NCI-H1048 (cell line): ENCODE measurements around the gene IGFBP5.

Source experiments
- DNase-seq: peaks from one replicate; lab custom pipeline; 2025; lab: John Stamatoyannopoulos, UW

Gene IGFBP5, protein sequence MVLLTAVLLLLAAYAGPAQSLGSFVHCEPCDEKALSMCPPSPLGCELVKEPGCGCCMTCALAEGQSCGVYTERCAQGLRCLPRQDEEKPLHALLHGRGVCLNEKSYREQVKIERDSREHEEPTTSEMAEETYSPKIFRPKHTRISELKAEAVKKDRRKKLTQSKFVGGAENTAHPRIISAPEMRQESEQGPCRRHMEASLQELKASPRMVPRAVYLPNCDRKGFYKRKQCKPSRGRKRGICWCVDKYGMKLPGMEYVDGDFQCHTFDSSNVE

DNA sequence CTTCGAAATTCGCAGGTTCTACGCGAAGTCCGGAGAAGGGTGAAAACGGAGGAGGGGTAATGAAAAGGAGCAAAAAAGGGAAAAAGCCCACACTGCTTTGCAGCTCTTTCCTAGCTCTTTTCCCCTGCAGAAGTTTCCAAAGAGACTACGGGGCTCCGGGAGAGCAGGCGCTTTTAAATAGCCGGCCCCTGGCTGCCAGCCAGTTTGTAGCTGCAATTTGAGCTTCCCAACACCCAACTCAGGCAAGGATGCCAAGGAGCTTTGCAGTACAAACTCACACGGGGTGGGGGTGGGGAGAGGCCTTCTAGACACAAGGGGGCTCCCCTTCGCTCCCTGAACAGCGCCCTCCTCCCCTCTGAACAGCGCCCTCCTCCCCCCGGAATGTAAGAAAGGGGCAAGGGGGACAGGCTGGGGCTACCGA is at the start of gene IGFBP5:
IGFBP5 (minus strand) TSS at position 149 of the 421 bp plus-strand sequence. CDS start 774 bp downstream, outside the sequence.
- peak; percentile 44 for DNase-seq

DNA sequence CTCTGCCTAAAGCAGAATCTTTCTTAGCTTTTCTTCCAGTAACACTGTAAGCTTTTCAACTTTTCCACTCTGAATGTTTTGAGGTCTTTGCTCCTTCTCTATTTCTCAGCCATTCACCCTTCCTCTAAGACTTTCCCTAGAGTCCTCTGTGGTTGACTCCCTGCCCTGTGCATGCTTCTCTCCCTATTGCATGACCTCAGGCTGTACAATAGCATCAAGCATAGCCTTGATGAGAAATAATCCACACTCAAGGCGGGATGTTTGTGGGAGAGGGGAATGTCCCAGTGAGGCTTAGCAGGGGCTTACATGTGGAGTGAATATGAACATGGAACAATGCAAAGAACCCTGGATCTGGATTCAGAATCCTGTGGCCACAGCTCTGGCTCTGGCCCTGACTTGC is 48.4 kb upstream of the IGFBP5 start:
- DNase-seq: no peak

DNA sequence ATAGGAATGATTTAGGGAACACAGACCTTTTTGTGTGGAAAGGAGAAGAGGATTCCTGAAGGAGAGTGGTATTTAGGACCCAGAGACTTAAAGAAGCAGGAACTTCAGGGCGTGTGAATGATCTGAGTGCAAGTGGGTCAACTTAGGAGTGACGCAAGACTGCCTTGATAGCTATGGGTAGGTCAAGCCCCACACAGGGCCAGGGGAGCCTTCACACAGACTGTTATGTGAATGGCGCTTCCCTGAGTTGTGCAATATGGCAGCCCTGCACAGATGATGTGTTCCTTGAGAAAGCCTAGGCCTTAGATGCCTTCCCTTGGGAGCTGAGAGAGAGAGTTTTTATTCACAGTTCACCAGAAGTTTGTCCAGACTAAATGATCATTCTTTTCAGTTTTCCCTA is 47.1 kb upstream of the IGFBP5 start:
- no peak for DNase-seq

DNA sequence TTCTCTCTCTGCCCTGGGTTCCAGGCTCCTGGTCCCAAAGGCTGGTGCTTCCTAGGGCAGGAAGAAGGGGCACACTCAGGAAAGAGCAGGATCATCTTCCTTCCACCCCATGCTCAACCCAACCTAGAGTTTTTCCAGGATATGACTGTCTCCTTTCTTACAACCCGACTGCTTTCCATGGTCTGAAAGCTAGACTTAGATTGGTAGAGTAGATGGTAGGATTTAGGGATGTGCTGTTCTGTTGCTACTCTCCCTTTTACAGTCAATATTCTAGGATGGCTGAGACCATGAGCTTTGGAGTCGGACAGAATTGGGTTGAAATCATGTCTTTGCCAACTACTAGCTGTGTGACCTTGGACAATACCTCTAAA is 45.9 kb upstream of the IGFBP5 start:
- DNase-seq: no peak

DNA sequence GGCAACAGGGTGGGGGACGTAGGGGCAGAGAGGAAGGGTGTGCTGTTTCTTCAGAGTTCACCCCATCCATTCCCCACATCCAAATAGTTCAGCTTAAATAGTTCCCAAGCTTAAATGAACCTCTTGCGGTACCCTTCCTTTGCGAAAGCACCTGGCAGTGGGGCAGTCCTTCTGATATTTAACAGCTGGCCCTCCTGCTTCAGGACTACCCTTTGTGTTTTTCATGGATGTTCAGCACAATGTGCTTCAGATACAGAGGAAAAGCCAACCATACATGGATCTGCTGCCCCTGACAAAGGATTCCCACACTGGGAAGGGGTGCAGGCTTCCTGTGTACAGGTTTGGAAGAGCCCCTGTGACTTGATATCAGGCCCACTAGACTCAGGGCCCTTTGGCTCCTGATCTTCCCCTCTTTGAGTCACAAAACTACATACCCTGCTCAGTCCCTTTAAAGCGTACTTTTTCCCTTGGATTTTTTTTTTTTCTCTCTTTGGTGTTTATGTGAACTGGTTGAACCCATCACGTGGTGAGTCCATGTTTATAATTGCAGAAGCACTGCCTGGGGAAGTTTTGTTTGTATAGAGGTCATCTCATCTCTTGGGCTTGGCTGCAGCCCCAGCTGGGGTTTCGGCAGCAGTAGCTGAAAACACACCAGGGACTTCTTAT is 45.3 kb upstream of the IGFBP5 start:
- no peak for DNase-seq

DNA sequence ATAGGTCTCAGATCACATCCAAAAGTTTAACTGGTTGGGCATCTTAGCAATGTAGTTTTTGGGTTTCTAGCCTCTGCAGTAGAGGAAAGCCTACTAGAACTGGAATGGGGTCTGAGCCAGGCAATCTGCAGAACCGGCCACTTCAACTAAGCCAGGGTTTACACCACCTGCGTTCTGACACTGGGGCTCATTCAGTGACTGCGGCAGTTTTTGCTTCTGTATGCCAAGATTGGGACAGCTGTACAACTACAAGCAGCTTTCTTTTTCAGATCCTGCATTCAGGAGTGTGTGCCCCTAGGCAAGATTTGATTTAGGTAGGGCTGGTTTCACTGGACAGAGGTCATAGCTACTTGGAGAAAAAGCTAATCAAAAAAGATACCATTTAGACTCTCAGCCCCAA is 43.7 kb upstream of the IGFBP5 start:
- DNase-seq: no peak

DNA sequence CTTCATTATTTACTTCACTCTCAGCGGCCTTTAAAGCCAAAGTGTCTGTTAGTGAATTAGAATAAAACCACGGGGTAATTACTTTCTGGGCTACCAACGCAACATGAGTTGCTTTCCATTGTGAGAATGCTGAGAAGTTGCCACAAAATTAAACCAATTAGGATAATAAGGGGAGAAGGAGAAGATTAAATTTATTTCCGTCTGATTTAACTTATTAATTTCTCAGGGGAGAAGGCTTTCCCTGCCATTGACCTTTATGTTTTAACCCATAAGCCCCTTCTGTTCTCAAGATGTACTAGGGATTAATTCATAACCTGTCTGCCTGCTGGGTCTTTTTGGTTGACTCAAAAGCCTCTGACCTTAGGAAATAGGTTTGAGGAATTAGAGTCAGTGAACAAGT is 42.3 kb upstream of the IGFBP5 start:
- DNase-seq: no peak

DNA sequence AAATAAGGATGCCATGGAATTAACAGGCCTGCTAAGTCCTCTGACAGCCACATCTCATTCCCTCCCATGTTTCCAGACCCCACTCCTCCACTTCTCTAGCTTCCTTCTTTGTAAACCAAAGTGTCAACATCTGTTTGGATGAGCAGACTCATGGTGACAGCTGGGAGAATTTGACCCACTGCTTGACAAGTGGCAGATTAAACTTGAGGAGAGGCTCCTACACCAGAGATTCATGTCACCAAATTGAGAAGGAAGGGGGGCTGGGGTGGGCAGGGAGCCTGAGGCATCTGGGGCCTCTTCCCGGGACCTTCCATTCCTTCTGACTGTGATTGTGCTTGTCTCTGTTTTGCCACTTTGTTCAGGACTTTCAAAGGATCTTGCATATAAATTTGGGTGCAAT is 41.0 kb upstream of the IGFBP5 start:
- DNase-seq: no peak

DNA sequence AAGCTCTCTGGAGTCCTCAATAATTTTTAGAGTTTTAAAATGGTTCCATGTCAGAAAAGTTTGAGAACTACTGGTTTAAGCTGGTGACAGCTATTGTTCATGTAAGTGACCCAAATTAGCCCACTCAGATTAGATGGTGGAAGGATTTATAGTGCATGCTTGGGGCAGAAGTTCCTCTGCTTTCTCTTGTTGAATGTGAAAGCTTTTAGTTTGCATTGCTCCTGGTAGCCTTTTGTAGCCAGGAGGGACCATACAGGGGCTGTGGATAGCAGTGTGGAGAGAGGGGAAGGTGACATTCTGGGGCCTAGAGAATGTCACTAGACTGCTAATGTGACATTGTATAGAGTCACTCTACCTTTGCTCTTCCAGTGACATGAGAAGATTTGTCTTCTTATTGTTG is 40.3 kb upstream of the IGFBP5 start:
- DNase-seq: no peak

DNA sequence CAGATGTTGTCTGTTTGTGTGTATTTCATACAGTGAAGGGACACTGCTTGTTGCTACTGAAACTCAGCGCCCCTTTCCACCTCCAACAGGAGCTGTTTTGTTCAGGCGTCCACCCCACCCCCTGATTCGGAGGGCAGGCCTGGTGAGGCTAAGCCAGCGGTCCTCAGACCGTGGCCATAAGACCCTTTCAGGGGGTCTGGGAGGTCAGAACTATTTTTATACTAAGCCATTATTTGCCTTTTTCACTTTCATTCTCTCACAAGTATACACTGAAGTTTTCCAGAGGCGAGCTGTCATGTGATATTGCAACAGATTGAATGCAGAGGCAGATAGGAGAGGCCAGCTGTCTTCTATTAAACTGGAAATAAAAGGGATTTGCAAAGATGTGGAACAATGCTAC is 39.7 kb upstream of the IGFBP5 start:
- no peak for DNase-seq

DNA sequence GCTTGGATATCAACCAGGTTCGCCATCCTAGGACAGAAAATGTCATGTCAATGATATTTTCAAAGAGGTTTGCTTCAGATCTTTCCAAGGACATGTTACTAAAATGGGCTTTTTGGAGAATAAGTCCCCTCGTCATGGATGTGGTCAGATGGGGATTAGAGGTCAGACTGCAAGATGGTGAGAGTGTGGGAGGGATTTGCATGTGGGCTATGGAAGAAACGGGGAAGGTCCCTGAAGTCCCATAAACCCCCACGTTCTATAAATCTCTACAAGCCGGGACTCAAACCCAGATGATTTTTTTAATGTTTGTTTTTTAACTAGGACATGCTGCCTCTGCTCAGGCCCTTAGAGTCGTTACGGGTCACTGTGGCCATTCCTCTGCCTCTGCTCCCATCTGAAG is 37.7 kb upstream of the IGFBP5 start:
- no peak for DNase-seq

DNA sequence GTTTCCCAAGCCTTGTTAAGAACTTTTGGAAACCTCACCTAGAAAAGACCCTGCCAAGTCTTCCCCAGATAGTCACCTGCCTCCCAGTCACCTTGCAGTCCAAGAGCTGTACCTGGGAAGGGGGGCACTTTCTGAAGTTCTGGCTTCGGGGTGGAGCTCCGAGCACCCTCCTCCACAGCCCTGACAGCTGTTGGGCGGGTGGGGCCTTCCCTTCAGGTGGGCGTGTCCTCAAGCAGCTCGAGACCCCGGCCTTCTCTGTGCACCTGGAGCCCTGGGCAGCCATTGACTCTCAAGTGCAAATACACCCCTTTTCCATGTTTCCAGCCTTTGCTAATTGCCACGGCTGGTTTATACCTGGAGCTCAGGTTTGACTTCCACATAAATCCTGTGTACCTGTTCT is 37.0 kb upstream of the IGFBP5 start:
- no peak for DNase-seq

DNA sequence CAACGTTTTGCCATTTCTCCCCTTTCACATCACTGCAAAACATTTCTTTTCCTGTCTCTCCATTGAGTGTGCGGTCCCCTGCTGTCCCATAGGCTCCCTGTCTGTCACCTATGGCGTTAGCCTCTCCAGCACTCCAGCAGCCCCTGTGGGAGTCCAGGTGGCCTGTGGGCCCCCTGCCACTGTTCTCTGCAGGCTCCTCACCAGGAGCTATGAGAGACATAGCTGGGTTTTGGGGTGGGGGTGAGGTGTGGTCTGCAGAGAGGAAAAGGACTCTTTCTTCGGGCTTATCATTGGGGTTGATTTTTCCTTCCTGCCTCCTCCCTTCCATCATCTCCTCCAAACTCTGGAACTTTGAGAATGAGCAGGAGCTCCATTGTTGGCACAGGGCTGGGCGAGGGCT is 36.1 kb upstream of the IGFBP5 start:
- no peak for DNase-seq

DNA sequence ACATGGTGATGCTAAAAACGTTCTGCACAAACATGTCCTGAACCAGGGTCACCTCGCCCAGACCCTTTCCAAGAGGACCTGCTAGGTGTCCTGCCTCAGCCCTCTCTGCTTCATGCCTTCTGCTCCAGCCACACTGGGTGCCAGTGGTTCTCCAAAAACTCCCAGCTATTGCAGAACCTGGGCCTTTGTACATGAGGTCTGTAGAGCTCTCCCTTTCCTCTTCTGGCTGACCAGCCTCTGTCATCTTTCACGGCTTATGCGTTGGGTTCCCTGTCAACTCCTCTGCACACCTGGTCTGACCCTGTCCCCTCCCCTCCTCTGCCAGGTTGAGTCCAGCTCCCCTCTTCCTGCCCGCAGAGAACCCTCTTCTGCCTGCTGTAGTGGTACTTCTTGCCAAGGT is 35.5 kb upstream of the IGFBP5 start:
- DNase-seq: no peak

DNA sequence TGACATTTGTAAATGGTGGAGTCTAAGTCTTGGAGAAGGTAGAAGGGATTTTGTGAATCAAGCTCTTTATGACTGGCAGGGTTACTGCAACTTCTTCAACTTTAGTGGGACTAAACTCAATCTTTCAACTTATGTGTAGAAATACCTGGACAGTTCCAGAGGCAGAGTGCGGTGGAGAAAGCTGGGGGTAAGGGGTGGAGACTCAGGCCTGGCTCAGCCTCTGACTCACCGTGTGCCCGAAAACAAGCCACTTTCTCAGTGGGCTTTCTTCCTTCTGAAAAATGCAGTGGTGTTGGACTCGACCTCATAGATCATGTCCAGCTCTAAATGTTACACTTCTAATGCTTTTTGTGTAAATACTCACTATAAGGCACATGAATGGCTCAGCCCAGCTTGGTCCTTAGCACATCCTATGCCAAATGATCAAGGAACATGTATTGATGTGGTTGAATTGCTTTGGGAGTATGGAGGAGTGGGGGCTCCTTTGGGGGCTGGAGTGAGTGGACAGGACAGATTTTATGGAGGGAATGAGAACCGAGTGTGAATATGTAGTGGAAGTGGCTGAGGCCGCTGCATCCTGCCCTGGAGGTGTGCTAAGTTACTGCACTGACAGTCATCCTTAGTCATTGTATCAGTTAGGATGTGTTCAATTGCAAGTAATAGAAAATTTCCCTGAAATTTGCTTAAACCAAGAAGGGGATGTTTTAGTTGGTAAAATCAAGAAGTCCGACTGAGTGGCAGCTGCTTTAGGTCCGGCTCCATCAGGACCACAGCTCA is 32.2 kb upstream of the IGFBP5 start:
- no peak for DNase-seq

DNA sequence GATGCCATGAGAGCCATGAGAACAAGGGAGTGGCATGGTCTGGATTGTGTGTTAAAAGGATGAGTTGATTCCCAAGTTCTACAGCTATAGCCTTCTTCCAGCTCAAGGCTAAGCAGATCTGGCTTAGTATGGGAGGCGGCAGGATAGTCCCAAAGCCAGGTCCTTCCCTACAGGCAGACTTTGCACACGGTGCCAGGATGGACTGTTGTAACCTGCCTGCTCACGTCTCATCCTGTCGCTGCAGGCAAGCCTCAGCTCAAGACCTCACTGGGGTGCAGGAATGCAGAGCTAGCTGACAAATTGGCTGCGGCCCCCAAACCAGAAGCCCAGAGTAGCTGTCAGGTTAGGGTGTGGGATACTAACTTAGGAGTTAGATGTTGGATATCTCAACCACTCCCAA is 28.8 kb upstream of the IGFBP5 start:
- no peak for DNase-seq

DNA sequence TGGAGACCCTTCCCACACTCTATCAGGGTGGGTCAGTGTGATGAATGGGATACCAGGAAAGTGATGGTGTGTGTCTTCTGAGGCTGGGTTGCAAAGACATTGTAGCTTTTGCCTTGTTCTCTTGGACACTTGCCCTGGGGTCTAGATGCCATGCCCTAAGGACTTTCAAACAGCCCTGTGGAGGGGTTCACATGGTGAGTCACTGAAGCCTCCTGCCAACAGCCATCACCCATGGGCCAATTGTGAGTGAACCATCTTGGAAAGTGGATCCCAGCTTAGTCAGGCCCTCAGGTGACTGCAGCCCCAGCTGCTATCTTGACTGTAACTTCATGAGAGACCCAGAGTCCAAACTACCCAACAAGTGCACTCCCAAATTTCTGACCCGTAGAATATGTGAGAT is 25.8 kb upstream of the IGFBP5 start:
- no peak for DNase-seq

DNA sequence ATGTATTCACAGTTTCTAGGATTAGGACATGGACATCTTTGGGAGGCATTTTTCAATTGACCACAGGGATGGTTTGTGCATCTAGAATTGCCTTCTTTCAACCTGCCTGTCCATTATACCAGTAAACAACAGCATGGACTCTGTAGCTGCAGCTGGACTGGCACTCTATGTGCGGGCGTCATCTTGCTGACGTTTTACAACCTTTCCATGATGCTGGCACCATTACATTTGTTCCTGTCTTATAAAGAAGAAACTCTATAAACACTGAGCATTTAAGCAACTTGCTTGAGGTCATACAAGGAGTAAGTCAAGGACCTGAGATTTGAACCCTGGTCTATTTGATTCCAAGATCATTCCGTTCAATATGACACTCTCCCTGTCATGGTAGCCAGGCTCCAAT is 25.4 kb upstream of the IGFBP5 start:
- no peak for DNase-seq

DNA sequence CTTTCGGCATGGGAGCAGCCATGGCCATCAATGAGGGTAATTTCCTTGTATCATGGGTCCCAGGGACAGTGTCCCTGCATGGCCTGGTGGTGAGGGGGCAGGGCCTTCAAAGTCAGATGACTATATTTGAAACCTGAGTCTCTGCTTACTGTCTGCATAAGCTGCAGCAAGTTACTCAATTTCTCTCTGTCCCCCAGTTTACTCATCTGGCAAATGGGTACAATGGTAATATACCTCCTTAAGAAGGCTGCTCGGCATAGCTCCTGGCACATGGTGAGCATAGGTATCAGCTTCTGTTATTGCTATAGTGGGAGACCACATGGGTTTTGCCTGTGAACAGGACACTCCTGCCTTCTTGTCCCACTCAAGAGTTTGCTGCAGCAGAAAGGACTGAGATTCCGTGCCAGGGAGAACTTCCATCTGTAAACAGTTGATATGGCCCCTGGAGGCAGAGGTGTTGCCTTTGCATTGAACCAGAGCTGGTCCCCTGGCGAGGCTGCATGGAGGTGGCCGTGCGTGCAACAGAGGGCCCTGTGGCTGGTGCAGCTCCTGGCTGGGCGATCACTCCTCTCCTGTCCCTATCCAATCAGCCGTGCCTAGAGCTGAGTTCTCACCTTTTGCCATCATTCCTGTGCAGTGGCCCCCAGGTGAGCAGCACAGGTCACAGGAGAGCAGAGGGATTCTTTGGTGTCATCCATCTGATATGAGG is 22.7 kb upstream of the IGFBP5 start:
- no peak for DNase-seq

DNA sequence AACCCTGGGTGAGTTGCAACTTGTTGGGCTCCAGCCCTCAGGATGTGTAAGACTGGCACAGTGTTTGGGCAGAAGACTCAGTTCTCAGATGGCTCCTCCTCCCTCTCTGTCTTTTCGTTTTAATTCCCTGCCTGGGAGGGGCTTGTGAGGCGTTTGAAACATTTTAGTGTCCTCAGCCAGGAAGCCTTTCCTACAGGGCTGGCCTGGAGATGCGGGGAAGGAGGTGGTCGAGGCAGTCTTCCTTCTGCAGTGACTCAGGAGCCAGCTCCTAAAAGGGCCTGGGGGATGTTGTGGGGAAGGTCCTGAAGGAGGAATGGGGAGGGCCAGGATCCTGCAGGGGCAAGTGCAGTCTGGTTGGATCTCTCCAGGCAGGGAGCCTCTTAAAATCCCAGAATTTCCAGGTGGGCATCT is 22.1 kb upstream of the IGFBP5 start:
- DNase-seq: no peak

DNA sequence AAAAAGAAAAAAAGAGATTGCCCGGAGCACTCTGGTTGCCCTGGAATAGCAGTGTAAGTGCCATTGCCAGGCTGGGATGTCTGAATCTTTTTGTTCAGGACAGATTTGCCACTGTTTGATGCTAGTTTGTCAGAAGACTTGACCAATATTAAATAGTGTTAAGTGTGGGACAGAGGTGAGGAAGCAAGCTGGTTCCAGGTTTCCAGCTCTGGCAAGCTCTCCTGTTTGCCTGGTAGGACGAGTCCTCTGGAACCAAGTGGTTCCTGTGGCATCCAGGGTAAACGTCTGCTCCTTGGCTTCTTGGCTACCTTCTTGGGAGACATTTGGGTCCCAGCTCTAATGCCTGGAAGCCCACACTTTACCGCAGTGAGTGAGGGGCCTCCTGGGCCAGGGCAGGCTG is 20.8 kb upstream of the IGFBP5 start:
- DNase-seq: no peak

DNA sequence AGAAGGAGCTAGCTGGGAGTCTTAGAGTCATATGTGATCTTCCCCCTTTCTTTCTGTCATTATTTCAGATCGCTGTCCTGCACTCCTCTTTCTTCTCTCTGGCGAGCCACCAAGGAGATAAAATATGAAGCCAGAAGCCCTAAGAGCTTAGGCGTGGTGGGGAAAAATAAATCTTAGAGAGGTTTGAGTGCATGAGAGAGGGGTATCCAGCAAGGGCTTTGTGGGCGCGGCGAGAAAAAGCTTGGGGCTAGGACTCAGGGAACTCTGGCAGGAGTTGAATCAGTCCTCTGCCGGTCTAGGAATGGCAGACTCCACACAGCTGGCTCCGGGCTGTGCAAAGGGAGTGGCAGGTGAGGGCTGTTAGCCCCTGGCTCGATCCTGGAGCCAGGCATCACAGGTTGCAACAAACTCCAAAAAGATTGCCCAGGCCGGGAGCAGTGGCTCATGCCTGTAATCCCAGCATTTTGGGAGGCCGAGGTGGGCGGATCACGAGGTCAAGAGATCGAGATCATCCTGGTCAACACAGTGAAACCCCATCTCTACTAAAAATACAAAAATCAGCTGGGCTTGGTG is 20.1 kb upstream of the IGFBP5 start:
- no peak for DNase-seq
